ENCODE data around the gene ZNF518A. TPM values are rescaled to one million over a fixed set of nuclear protein-coding genes. Genes with fewer than 3 reads are reported as not detected.

The ZNF518A gene
- total RNA-seq, 2 donors from 2014 or later = 43.3 to 45.7 TPM

- 87 to 100% methylated on average over 1 to 2 of the region's 2 CpGs for WGBS, 2 experiments (ENCODE audit: insufficient coverage in 1 of 2, insufficient read length in 1 of 2)
- H3K9ac ChIP-seq (ENCODE audit: extremely low read depth, low read length, poor library complexity, severe bottlenecking) = no peak overlapping the region
- H3K36me3 ChIP-seq (ENCODE audit: control insufficient read depth, insufficient read depth, low read length) = no peaks in the 10 kb centered on the region
- Mint-ChIP-seq H3K27ac (no peak overlapping the region), H3K27me3 (ENCODE audit: insufficient read depth) (peaks cover 5% of the 10 kb centered on the region), H3K9me3 (no peaks in the 10 kb centered on the region), H3K36me3 (ENCODE audit: low read depth) (no peaks in the 10 kb centered on the region), H3K4me3 (no peak overlapping the region), H3K4me1 (no peaks in the 10 kb centered on the region)
- no peak overlapping the region for H3K4me3 ChIP-seq (ENCODE audit: low read length)
- no peaks in the 10 kb centered on the region for H3K9me3 ChIP-seq (ENCODE audit: control insufficient read depth, low read length)
- no peaks in the 10 kb centered on the region for H3K27me3 ChIP-seq (ENCODE audit: control insufficient read depth, insufficient read depth, low read length, poor library complexity, severe bottlenecking)
- H3K4me1 ChIP-seq (ENCODE audit: control insufficient read depth, insufficient read depth, low read length) = no peaks in the 10 kb centered on the region
- DNase-seq = no peak
- TF ChIP-seq, protein P1, sequence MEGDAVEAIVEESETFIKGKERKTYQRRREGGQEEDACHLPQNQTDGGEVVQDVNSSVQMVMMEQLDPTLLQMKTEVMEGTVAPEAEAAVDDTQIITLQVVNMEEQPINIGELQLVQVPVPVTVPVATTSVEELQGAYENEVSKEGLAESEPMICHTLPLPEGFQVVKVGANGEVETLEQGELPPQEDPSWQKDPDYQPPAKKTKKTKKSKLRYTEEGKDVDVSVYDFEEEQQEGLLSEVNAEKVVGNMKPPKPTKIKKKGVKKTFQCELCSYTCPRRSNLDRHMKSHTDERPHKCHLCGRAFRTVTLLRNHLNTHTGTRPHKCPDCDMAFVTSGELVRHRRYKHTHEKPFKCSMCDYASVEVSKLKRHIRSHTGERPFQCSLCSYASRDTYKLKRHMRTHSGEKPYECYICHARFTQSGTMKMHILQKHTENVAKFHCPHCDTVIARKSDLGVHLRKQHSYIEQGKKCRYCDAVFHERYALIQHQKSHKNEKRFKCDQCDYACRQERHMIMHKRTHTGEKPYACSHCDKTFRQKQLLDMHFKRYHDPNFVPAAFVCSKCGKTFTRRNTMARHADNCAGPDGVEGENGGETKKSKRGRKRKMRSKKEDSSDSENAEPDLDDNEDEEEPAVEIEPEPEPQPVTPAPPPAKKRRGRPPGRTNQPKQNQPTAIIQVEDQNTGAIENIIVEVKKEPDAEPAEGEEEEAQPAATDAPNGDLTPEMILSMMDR (conservative IDR thresholded peaks at IDR 0.05) = no peak
- H3K27ac ChIP-seq (ENCODE audit: low read depth, low read length) = no peak overlapping the region
Observed at GRCh38 chr10:96089116-96089515, 41.0 kb upstream of the ZNF518A start.

DNA sequence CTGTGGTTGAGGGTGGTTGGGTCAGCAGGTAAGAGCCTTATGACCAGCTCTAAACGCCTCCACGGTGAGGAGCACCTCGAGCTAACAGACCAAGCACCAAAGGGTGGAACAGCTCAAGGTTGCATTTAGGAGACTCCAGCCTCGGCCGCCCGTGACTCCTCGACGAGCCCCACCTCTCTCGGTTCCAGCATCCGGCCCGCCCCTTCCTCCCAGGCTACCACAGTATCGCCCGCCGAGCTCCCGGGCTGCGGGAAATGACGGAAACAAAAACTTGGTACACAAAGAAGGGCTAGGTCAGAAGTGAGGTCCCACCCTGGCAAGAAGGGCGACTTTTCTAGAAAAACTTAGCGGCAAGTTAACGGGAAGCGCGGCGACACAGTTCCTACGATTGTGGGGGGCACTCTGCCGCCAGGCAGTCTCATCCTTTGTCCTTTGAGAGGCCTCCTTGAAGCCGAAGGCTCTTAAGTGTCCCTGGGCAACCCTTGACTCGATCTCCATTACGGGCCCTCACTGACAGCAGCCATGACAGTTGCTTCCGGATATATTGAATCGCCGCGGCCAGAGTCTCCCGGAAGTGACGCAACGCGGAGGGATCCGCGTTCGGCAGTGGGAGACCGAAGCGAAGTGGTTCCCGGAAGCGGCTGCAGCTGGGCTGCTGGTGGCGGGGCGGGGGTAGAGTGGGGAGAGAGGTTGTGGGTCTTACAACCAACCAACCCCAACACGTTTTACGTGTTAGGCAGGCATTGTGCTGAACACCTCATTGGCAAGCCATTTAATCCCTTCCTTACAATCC, 40.2 kb upstream of the ZNF518A start:
- WGBS, 2 experiments (ENCODE audit: insufficient coverage in 1 of 2, insufficient read length in 1 of 2) = 96% methylated on average over 32 to 36 of the region's 47 CpGs
- Mint-ChIP-seq H3K4me3 (no peak overlapping the region), H3K36me3 (ENCODE audit: low read depth) (no peaks in the 10 kb centered on the region), H3K4me1 (no peaks in the 10 kb centered on the region), H3K27ac (no peak overlapping the region), H3K9me3 (no peaks in the 10 kb centered on the region), H3K27me3 (ENCODE audit: insufficient read depth) (peaks cover 5% of the 10 kb centered on the region)
- no peaks in the 10 kb centered on the region for H3K27me3 ChIP-seq (ENCODE audit: control insufficient read depth, insufficient read depth, low read length, poor library complexity, severe bottlenecking)
- TF ChIP-seq, protein P1 (conservative IDR thresholded peaks at IDR 0.05) = no peak
- H3K4me3 ChIP-seq (ENCODE audit: low read length) = no peak overlapping the region
- DNase-seq = no peak
- no peak overlapping the region for H3K27ac ChIP-seq (ENCODE audit: low read depth, low read length)
- no peaks in the 10 kb centered on the region for H3K36me3 ChIP-seq (ENCODE audit: control insufficient read depth, insufficient read depth, low read length)
- H3K9ac ChIP-seq (ENCODE audit: extremely low read depth, low read length, poor library complexity, severe bottlenecking) = no peak overlapping the region
- H3K4me1 ChIP-seq (ENCODE audit: control insufficient read depth, insufficient read depth, low read length) = no peaks in the 10 kb centered on the region
- no peaks in the 10 kb centered on the region for H3K9me3 ChIP-seq (ENCODE audit: control insufficient read depth, low read length)

GRCh38 chr10:96090463-96090800, 39.7 kb upstream of the ZNF518A start:
- no peak overlapping the region for H3K27ac Mint-ChIP-seq
- no peaks in the 10 kb centered on the region for H3K4me1 Mint-ChIP-seq
- H3K36me3 Mint-ChIP-seq (ENCODE audit: low read depth) = no peaks in the 10 kb centered on the region
- WGBS, 2 experiments (ENCODE audit: insufficient coverage in 1 of 2, insufficient read length in 1 of 2) = 93 to 94% methylated on average over 7 to 9 of the region's 9 CpGs
- H3K9me3 Mint-ChIP-seq = no peaks in the 10 kb centered on the region
- no peak for DNase-seq
- Histone ChIP-seq H3K36me3 (ENCODE audit: control insufficient read depth, insufficient read depth, low read length) (no peaks in the 10 kb centered on the region), H3K9me3 (ENCODE audit: control insufficient read depth, low read length) (no peaks in the 10 kb centered on the region), H3K4me3 (ENCODE audit: low read length) (no peak overlapping the region), H3K4me1 (ENCODE audit: control insufficient read depth, insufficient read depth, low read length) (no peaks in the 10 kb centered on the region), H3K27me3 (ENCODE audit: control insufficient read depth, insufficient read depth, low read length, poor library complexity, severe bottlenecking) (no peaks in the 10 kb centered on the region), H3K9ac (ENCODE audit: extremely low read depth, low read length, poor library complexity, severe bottlenecking) (no peak overlapping the region), H3K27ac (ENCODE audit: low read depth, low read length) (no peak overlapping the region)
- TF ChIP-seq, protein P1 (conservative IDR thresholded peaks at IDR 0.05) = no peak
- no peak overlapping the region for H3K4me3 Mint-ChIP-seq
- H3K27me3 Mint-ChIP-seq (ENCODE audit: insufficient read depth) = peaks cover 5% of the 10 kb centered on the region

Data from endodermal cell (in vitro differentiated cells).